GM12864 (cell line): Measurements from ENCODE around the gene LIPM.

Experiments
- DNase-seq: peaks from one replicate; pipeline ENCODE4 v3.0.0-alpha.2; 2011; ENCODE audit warnings: low read depth
- H3K4me3 ChIP-seq: 2 replicates; pipeline ENCODE4 v1.5.1; 2011; ENCODE audit warnings: mild to moderate bottlenecking, low read depth, low read length, control low read depth
- TF ChIP-seq, protein P1 (sequence below): IDR thresholded peaks from 2 replicates; pipeline ENCODE4 v1.5.1; 2011; ENCODE audit warnings: low read depth, mild to moderate bottlenecking, moderate library complexity, low read length, control low read depth, inconsistent platforms; ENCODE audit errors: missing control alignments

Gene LIPM

DNA sequence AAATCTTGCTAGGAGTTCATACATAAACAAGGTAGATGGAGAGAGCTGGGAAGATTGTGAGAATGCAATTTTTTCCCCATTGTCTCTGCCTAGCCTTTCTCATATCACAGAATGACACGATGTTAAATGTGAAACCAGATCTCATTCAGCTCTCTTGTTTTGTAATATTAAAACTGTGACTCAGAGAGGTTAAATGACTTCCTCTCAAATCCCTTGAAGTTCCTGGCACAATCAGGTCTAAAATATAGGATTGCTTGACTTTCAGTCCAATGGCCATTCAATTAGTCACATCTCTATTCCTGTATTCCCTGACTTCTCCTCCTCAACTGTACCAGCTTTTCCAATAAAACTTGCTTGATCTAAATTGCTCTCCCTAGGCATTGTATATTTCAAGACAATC is 46.0 kb downstream of the LIPM start:
- TF ChIP-seq, protein P1, sequence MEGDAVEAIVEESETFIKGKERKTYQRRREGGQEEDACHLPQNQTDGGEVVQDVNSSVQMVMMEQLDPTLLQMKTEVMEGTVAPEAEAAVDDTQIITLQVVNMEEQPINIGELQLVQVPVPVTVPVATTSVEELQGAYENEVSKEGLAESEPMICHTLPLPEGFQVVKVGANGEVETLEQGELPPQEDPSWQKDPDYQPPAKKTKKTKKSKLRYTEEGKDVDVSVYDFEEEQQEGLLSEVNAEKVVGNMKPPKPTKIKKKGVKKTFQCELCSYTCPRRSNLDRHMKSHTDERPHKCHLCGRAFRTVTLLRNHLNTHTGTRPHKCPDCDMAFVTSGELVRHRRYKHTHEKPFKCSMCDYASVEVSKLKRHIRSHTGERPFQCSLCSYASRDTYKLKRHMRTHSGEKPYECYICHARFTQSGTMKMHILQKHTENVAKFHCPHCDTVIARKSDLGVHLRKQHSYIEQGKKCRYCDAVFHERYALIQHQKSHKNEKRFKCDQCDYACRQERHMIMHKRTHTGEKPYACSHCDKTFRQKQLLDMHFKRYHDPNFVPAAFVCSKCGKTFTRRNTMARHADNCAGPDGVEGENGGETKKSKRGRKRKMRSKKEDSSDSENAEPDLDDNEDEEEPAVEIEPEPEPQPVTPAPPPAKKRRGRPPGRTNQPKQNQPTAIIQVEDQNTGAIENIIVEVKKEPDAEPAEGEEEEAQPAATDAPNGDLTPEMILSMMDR: no peak
- H3K4me3 ChIP-seq: no peak overlapping the region
- no peak for DNase-seq

DNA sequence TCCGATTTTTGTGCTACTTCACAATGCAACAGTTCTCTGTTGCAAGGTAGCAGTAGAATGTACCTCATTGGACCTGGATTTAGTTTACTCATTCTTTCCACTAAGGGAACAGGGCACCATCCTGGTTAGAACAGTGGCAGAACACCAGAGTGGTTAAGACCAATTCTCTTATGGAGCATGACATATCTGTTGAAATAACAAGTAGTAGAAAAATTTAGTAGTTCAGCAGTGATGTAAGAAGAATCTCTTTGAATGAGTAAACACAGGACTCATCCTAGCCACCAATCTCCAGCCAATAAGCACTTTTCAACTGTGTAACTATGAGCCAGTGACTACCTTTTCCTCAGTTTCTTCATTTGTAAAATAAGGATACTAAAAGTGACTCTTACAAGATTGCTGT is 46.7 kb downstream of the LIPM start:
- no peak overlapping the region for H3K4me3 ChIP-seq
- TF ChIP-seq, protein P1: no peak
- DNase-seq: no peak

DNA sequence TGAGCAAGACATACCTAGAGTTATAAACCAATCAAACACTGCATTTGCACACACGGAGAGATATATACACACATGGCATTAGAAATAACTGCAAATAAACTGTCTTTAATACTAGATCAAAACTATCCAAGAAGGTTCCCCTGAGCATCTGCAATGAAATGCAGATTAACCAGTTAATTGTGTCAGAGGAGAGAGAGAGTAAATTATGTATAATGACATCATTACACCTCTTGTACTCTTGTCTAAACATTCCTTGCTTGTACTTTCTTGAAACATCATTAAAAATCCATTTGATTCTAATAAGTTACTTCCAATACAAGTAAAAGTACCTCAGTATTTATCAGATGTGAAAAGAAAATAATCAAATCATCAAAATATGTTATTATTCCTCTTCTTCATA is 48.2 kb downstream of the LIPM start:
- DNase-seq: no peak
- H3K4me3 ChIP-seq: no peak overlapping the region
- TF ChIP-seq, protein P1: no peak

DNA sequence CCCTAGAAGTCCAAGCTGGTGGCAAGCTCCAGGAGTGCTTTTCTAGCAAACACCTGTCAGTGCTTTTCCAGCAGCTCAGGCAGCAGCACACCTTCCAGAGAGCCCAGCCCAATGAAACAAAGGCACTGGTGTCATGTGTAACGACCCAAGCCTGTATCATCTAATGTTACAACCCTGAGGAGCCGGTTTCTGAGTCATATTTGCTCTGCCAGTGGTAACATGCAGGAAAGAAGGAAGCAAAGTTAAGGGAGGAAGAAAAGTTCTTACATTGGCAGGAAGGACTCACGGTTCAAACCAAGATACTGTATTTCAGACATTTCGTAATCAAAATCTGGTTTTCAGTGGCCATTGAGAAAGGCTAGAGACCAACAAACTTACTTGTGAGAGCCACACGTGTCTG is 49.2 kb downstream of the LIPM start, which contains the start of gene ANKRD22:
ANKRD22 (minus strand) TSS at position 139 of the 400 bp plus-strand sequence. CDS start 237 bp downstream, outside the sequence.
- no peak for DNase-seq
- TF ChIP-seq, protein P1: no peak
- H3K4me3 ChIP-seq: no peak within 1 kb of the TSS

DNA sequence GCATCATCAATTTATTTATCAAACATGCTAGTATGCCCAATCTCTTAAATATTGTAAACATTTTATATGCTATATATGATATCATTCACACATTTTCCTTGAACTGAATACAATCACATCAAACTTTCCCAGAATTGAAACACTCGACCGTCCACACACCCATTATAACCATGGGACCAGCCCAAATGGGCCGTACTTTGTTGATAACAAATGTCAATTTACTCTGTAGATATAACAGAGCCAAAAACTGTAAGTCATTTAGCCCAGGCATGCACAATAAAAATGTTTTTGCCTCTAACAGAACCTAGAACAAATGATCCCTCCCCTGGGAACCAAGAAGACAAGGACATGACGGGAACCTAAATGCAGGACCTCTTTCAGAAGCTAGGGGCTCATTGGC is 49.8 kb downstream of the LIPM start:
- TF ChIP-seq, protein P1: no peak
- no peak for DNase-seq
- H3K4me3 ChIP-seq: no peak overlapping the region

DNA sequence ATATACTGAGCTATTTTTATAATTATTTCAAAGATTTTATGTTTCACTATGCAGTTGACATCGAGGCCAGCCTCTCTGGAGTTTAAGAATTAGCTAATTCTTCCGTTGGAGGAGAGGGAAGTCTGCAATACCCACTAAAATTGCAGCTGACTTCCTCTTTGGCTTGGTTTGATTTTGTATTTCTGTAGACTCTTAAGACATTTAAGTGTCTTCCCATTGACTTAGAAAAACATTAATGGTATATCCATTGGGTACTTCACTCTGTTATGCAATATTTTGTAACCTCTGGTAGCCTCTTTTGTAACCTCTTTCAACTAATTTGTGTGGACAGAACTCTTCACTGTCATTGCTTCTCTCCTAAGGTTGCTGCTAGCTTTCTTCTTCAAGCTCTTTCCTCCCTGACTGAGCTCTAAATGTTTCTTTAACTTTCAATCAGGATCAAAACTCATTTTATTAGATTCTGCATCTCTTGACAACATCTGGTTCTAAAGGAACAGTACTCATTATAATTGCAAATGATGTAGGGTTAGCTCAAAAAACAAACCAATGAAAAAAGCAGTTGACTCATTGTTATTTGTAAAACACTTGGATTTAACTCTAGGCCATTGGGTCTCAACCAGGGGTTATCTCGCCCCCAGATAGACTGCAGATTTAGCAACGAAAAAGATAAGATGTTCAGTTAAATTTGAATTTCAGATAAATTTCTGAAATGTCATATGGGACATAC is 50.8 kb downstream of the LIPM start:
- no peak for DNase-seq

More for the DNA sequence above, 50.8 kb downstream of the LIPM start:
- no peak overlapping the region for H3K4me3 ChIP-seq
- TF ChIP-seq, protein P1: no peak
